ENCODE measurements around the gene BEND6. TPM values are rescaled to one million over a fixed set of nuclear protein-coding genes. Genes with fewer than 3 reads are reported as not detected.

The BEND6 gene, protein sequence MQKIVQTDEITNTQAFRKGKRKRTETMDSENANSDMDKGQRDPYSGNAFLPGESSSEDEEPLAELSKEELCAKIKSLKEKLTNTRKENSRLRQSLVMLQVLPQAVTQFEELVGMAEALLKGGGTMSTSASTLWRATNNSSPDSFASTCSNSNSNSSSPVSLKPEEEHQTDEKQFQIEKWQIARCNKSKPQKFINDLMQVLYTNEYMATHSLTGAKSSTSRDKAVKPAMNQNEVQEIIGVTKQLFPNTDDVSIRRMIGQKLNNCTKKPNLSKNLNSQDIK
- total RNA-seq, result not detected in 2 replicates
- total RNA-seq (2013), result 0.07 TPM
- not detected in 2 replicates for polyA plus RNA-seq
- polyA minus RNA-seq, result not detected in 2 replicates

- peaks cover 62% of the 10 kb centered on the region for H3K27me3 Mint-ChIP-seq
- ChIA-PET POLR2A (no interaction called here), CTCF (no interaction called here)
- TF ChIP-seq EZH2 (IDR thresholded peaks at IDR 0.05; ENCODE audit: borderline replicate concordance, insufficient read depth, low read depth, low read length, poor library complexity, severe bottlenecking), result no peak
- intact Hi-C loops (cut with micrococcal nuclease), result no loop called here
- Histone ChIP-seq H4K20me1 (ENCODE audit: control insufficient read depth, insufficient read depth, low read length, poor library complexity, severe bottlenecking) (no peaks in the 10 kb centered on the region), H3K36me3 (replicated peaks in 1 of 2; ENCODE audit: control extremely low read depth in 1 of 2, control insufficient read depth in 1 of 2, extremely low read depth in 1 of 2, insufficient read depth in 2 of 2, low read length in 1 of 2) (no peaks in the 10 kb centered on the region), H3K27ac (ENCODE audit: low read length in 2 of 2) (no peak within 1 kb of the TSS), H3K4me3 (ENCODE audit: control extremely low read depth in 1 of 5, extremely low read depth in 1 of 5, insufficient read depth in 1 of 5, low read depth in 2 of 5, low read length in 4 of 5) (peak within 1 kb of the TSS; percentile 24 to 61 (median 41)), H3K4me2 (replicated peaks; ENCODE audit: low read depth, low read length, poor library complexity, severe bottlenecking) (peak within 1 kb of the TSS; percentile 81), H3K9ac (ENCODE audit: low read length) (peak within 1 kb of the TSS; percentile 55), H3K79me2 (ENCODE audit: control insufficient read depth, insufficient read depth, low read length) (no peaks in the 10 kb centered on the region), H3K27me3 (replicated peaks in 1 of 4; ENCODE audit: control extremely low read depth in 1 of 4, control insufficient read depth in 3 of 4, insufficient read depth in 4 of 4, low read length in 3 of 4) (peaks cover 0 to 40% (median 31%) of the 10 kb centered on the region in 4 experiments), H2AFZ (ENCODE audit: insufficient read depth, low read depth, low read length, poor library complexity, severe bottlenecking) (peak within 1 kb of the TSS; percentile 70), H3K9me3 (ENCODE audit: control extremely low read depth in 1 of 3, control insufficient read depth in 2 of 3, insufficient read depth in 1 of 3, low read length in 2 of 3) (peaks cover 0 to 12% (median 0%) of the 10 kb centered on the region in 3 donors), H3K4me1 (ENCODE audit: control insufficient read depth in 2 of 2, insufficient read depth in 2 of 2, low read length in 2 of 2) (peaks cover 19 to 20% of the 10 kb centered on the region in 2 donors)
- 1% methylated on average over 106 of the region's 107 CpGs for WGBS (ENCODE audit: insufficient coverage)
- DNase-seq, result peak; percentile 47
- H3K27ac Mint-ChIP-seq, result no peak within 1 kb of the TSS
- no peaks in the 10 kb centered on the region for H3K9me3 Mint-ChIP-seq (ENCODE audit: insufficient read depth)
- ATAC-seq (ENCODE audit: low read depth), result peak; percentile 52
- H3K4me3 Mint-ChIP-seq, result peak within 1 kb of the TSS; percentile 89
- H3K4me1 Mint-ChIP-seq, result peaks cover 24% of the 10 kb centered on the region
Measured at GRCh38 chr6:56954403-56955170, at the start of gene BEND6. TSS of gene BEND6 (plus strand) at chr6:56955107. CDS start at chr6:56981811, 26,704 bp downstream.

- Histone ChIP-seq H3K27ac (ENCODE audit: low read length in 2 of 2) (no peak overlapping the region), H2AFZ (ENCODE audit: insufficient read depth, low read depth, low read length, poor library complexity, severe bottlenecking) (no peak overlapping the region), H4K20me1 (ENCODE audit: control insufficient read depth, insufficient read depth, low read length, poor library complexity, severe bottlenecking) (no peaks in the 10 kb centered on the region), H3K27me3 (replicated peaks in 1 of 4; ENCODE audit: control extremely low read depth in 1 of 4, control insufficient read depth in 3 of 4, insufficient read depth in 4 of 4, low read length in 3 of 4) (peaks cover 0 to 5% (median 0%) of the 10 kb centered on the region in 4 experiments), H3K36me3 (replicated peaks in 1 of 2; ENCODE audit: control extremely low read depth in 1 of 2, control insufficient read depth in 1 of 2, extremely low read depth in 1 of 2, insufficient read depth in 2 of 2, low read length in 1 of 2) (no peaks in the 10 kb centered on the region), H3K9me3 (ENCODE audit: control extremely low read depth in 1 of 3, control insufficient read depth in 2 of 3, insufficient read depth in 1 of 3, low read length in 2 of 3) (no peaks in the 10 kb centered on the region), H3K9ac (ENCODE audit: low read length) (no peak overlapping the region), H3K4me1 (ENCODE audit: control insufficient read depth in 2 of 2, insufficient read depth in 2 of 2, low read length in 2 of 2) (peaks cover 0 to 4% of the 10 kb centered on the region in 2 donors), H3K4me2 (replicated peaks; ENCODE audit: low read depth, low read length, poor library complexity, severe bottlenecking) (no peak overlapping the region), H3K79me2 (ENCODE audit: control insufficient read depth, insufficient read depth, low read length) (no peaks in the 10 kb centered on the region), H3K4me3 (ENCODE audit: control extremely low read depth in 1 of 5, extremely low read depth in 1 of 5, insufficient read depth in 1 of 5, low read depth in 2 of 5, low read length in 4 of 5) (no peak overlapping the region)
- ATAC-seq (ENCODE audit: low read depth) (no peak), DNase-seq (no peak)
- intact Hi-C loops (cut with micrococcal nuclease), result loop anchor here (10.0 kb wide), 1 partner anchor 119 kb away; no protein-coding TSS in a partner anchor
- Mint-ChIP-seq H3K9me3 (ENCODE audit: insufficient read depth) (no peaks in the 10 kb centered on the region), H3K27ac (no peak overlapping the region), H3K27me3 (peaks cover 12% of the 10 kb centered on the region), H3K4me1 (peaks cover 2% of the 10 kb centered on the region), H3K4me3 (no peak overlapping the region)
- ChIA-PET CTCF (interaction anchor here (1.2 to 6.6 kb wide), 7 partner anchors 9 to 419 kb away, joined by 3 to 188 read pairs (median 7); partner anchors contain the start of gene PRIM2), POLR2A (no interaction called here)
- no peak for TF ChIP-seq EZH2 (IDR thresholded peaks at IDR 0.05; ENCODE audit: borderline replicate concordance, insufficient read depth, low read depth, low read length, poor library complexity, severe bottlenecking)
- TF ChIP-seq, protein P1, sequence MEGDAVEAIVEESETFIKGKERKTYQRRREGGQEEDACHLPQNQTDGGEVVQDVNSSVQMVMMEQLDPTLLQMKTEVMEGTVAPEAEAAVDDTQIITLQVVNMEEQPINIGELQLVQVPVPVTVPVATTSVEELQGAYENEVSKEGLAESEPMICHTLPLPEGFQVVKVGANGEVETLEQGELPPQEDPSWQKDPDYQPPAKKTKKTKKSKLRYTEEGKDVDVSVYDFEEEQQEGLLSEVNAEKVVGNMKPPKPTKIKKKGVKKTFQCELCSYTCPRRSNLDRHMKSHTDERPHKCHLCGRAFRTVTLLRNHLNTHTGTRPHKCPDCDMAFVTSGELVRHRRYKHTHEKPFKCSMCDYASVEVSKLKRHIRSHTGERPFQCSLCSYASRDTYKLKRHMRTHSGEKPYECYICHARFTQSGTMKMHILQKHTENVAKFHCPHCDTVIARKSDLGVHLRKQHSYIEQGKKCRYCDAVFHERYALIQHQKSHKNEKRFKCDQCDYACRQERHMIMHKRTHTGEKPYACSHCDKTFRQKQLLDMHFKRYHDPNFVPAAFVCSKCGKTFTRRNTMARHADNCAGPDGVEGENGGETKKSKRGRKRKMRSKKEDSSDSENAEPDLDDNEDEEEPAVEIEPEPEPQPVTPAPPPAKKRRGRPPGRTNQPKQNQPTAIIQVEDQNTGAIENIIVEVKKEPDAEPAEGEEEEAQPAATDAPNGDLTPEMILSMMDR (IDR thresholded peaks at IDR 0.05), result no peak
- WGBS (ENCODE audit: insufficient coverage), result no CpG with 5 or more reads among the region's 3 CpGs
Measured at GRCh38 chr6:56905378-56905777, 49.5 kb upstream of the BEND6 start.

Measured in B cell (primary cell).